Medulla oblongata (tissue), 1 donor: ENCODE data around the gene NOS3.

Source experiments
- DNase-seq: peaks from one replicate; pipeline ENCODE4 v3.0.0-alpha.2; 2015; ENCODE audit errors: extremely low spot score

Gene NOS3

DNA sequence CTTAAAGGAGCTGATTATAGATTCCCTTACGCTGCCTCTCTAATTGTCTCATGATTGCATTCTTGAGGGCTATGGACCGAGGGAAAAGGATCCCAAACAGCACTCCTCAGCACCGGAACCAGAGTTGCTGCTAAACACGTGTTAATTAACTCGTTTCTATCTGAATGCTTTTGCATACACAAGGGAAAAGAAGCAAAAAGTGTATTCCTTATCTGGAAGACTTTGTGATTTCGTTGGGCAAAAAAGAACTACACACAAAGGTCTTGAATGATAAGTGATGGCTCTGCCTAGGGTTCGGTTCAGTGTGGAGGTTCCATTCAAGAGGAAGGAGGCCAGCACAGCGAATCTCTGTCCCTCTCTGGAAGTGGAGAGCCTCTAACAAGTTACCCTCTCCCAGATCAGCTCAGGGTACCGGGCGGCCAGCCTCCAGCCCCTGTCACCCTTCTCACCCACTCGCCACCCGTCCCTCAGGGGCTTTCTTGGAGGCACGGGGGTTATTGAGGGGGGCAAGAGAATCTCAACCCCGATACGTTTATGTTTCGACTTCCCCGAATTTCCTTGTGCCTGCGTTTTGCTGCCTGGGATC, 68.1 kb downstream of the NOS3 start:
- DNase-seq, result peak; percentile 57

DNA sequence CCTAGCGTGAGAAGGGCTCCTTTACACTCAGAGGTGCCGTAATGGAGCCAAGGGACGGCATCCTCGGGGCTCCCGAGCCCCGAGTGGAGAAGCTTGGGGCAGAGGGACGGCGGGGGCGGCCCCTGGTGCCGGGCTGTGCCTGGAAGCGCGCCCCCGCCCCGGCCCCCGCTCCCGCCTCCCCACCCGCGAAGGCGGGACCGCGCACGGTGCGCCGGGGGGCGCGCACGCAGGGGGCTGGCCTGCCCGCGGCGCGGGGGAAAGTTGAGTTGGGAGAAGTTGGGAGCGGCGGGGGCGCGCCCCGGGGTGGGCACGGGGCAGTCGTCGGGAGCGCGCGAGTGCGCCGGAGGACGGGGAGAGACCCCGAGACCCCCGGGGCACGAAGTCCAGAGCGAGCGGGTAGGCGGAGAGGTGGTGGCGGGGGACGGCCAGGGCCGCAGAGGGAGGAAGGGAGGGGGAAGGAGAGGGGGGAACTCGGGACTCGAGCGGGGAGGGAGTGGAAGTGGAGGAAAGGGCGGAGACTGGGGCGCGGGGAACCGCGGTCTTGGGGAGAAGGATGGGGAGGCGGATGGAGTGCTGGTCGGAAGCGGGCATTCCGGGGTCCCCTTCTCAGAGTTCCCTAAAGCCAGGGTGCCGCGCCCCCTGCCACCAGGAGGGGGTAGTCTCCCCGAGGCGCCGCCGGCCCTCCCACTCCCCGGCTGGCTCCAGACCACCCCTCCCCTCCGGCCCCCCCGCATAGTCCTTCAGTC, 68.7 kb downstream of the NOS3 start, which contains the start of gene SLC4A2:
SLC4A2 (plus strand) TSS at position 223 of the 746 bp plus-strand sequence. CDS start 2,399 bp downstream, outside the sequence.
- DNase-seq, result peak; percentile 90

DNA sequence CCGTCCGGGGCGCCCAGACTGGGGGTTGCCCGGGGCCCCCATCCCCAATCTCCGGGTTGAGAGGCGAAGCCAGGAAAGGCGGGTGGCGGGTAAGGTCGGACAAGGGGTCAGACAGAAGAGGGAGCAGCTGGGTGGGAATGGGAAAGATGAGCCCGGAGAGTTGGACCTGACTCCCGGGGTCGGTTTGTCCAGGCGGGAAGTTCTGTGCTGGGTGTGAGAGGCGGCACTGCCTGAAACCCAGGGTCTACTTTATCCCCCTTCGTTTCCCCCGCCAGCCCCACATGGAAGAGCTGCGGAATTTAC, 69.2 kb downstream of the NOS3 start:
- no peak for DNase-seq

DNA sequence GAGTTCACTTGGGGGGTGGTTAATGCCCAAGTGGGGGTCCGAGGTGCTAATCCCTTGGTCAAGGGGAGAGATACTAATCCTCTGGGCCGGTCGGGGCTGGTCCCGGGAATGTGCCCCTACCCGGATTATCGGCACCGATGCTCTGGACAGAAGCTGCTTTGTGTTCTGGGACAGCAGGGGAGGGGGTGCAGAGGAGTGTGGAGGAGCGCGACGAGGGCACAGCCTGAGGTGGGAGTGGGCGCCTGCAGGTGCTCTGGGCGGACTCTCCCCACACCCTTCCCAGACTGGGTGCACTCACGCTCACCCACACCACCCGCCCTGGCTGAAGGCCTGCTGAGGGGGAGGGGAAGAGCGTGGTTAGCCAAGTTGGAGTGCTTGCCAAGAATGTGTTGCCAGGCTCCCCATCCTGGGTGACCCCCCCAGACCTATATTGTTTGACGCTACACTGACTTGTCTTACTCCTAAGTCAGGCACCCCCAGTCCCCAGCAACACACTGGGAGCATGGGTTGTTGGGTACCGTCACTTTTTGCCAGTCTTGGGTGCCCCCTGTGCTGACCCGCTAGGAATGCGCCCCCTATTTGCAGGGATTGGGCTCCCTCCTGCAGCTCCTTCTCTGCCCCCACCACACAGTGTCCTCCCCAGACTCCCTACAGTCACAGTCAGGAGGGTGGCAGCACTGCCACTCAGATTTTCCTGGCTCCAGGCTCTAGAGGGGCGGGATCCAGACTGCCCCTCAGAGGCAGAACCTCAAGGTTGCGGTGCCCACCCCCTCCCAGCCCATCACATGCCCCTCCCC, 69.8 kb downstream of the NOS3 start:
- DNase-seq, result peak; percentile 60

DNA sequence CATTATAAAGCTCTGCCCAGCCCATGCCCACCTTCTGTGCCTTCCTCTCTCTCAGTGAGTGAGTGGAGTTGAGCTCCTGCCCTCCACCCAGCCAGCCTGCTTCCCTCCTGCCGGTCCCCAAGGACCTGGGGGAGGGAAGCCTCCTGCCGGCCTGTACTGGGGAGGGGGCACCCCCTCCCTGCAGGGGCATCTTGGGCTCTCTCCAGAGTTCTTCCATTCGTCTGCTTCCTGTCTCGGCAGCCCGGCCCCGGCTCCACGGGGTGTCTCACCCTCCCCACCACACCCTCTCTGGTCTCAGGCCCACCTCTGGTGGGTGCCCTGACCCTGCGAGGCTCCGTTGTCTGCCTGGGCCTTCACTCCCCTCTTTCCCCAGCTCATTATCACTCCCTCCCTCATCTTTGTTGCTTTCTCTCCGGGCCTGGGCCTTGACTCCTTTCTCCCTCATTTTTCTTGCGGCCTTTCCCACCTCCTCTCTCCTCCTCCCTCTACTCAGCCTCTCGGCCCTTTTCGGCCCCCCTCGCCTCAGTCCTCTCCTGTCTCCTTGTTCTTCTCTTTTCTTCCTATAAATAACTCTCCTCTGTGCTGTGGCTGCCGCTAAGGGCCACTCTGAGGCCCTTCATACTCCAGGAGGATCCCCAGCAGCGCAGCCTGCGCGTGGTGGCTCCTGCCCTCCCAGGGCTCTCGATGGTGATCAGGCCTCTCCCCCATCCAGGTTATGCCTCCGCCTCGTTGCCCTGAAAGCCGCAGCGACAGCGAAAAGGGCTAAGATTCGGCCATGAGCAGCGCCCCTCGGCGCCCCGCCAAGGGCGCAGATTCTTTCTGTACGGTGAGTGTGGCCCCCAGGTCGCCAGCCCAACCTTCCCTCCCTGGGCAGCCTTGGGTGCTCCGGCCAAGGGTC, 70.6 kb downstream of the NOS3 start:
- DNase-seq, result no peak

DNA sequence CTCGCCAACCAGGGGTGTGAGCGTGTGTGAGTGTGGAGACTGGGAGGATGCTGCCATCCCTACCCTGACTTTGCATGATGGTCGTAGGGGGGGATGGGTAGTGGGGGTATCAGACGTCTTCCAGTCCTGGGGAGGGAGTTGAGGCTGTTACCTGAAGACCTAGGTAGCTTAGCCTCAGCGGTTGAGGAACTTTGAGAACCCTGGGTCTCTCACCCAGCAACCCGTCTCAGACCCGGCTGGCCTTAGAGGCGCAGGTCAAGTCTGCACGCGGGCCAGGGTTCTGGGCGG, 71.2 kb downstream of the NOS3 start:
- DNase-seq, result no peak

DNA sequence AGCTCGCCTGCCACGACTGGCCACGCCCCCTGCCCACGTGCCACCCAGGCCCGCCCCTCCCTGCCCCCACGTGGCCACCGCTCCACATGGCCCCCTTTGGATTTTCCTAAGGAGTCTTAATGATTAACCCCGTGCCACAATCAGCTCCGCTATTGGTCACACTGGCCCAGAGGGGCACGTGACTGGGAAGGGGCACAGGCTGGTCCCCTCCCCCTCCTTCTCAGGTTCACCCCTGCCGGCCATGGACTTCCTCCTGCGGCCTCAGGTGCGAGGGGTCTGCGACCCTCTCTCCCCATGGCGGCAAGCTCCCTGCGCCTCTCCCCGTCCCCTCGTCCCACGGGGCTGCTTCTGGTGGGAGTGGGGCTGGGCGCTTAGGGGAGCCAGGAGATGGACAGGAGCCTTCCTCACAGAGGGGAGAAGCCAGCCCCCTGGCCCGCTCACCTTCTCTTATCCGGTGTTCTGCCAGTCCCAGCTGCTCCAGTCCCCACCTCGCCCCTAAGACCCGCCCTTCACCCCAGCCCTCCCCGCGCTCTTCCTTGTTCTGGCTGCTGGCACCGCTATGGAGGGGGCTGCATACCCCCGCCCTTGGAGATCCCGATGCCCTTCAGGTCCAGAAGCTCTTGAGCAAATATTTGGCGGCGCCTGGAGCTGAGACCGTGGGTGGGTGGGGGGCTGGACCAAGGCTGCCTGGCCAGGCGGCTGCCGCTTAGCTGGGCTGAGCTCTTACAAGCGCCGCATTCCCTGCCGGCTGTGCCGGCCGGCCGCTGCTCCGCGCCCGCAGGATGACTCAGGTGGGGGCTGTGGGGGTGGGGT, 71.8 kb downstream of the NOS3 start:
- DNase-seq, result no peak

DNA sequence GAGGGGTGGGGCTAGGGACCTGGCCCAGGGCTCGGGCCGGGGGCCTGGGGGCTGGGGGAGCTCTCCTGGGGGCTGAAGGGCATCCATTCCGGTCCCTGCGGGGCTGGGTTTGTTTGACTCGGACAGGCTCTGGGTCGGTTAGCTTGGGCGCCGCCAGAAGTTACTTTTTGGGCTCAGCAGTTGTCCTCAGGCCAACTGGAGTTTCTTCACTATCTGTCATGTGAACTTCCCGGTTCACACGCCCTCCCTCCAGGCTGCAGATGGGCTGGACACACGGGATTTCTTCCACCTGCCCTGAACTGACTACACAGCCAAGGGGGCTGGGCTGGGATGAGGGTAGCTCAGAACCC, 72.4 kb downstream of the NOS3 start:
- no peak for DNase-seq
